ENCODE results near the gene PRKD1.

The PRKD1 gene

GRCh38 chr14:29603696-29604095, 324.0 kb downstream of the PRKD1 start:
- no peak for DNase-seq (ENCODE audit: low spot score)

- no peak for DNase-seq (ENCODE audit: low spot score)
Observed at GRCh38 chr14:29601616-29602015, 326.0 kb downstream of the PRKD1 start.

GRCh38 chr14:29587761-29588470, 339.7 kb downstream of the PRKD1 start:
- DNase-seq (ENCODE audit: low spot score), result no peak

- no peak for DNase-seq (ENCODE audit: low spot score)
Observed at GRCh38 chr14:29587046-29587445, 340.6 kb downstream of the PRKD1 start.

GRCh38 chr14:29584992-29585391, 342.7 kb downstream of the PRKD1 start:
- DNase-seq (ENCODE audit: low spot score), result no peak

GRCh38 chr14:29580763-29581162, 346.9 kb downstream of the PRKD1 start:
- DNase-seq (ENCODE audit: low spot score), result no peak

GRCh38 chr14:29579838-29580237, 347.8 kb downstream of the PRKD1 start:
- DNase-seq (ENCODE audit: low spot score), result no peak

GRCh38 chr14:29576927-29577326, 350.7 kb downstream of the PRKD1 start:
- DNase-seq (ENCODE audit: low spot score), result no peak

- no peak for DNase-seq (ENCODE audit: low spot score)
Observed at GRCh38 chr14:29569194-29569593, 358.5 kb downstream of the PRKD1 start.

- no peak for DNase-seq (ENCODE audit: low spot score)
Observed at GRCh38 chr14:29566194-29566593, 361.5 kb downstream of the PRKD1 start.

- no peak for DNase-seq (ENCODE audit: low spot score)
Observed at GRCh38 chr14:29558516-29558915, 369.1 kb downstream of the PRKD1 start.

GRCh38 chr14:29554335-29554734, 373.3 kb downstream of the PRKD1 start:
- no peak for DNase-seq (ENCODE audit: low spot score)

GRCh38 chr14:29553427-29553826, 374.2 kb downstream of the PRKD1 start:
- DNase-seq (ENCODE audit: low spot score), result no peak

- peak; percentile 14 for DNase-seq (ENCODE audit: low spot score)
Observed at GRCh38 chr14:29548948-29549370, 378.7 kb downstream of the PRKD1 start.

GRCh38 chr14:29545714-29546113, 381.9 kb downstream of the PRKD1 start:
- no peak for DNase-seq (ENCODE audit: low spot score)

- no peak for DNase-seq (ENCODE audit: low spot score)
Observed at GRCh38 chr14:29536886-29537511, 390.6 kb downstream of the PRKD1 start.

GRCh38 chr14:29529418-29529817, 398.2 kb downstream of the PRKD1 start:
- DNase-seq (ENCODE audit: low spot score), result no peak

GRCh38 chr14:29528889-29529288, 398.8 kb downstream of the PRKD1 start:
- DNase-seq (ENCODE audit: low spot score), result no peak

GRCh38 chr14:29527286-29527685, 400.4 kb downstream of the PRKD1 start:
- DNase-seq (ENCODE audit: low spot score), result no peak

Measured in activated CD4-positive, alpha-beta T cell treated with anti-CD3 and anti-CD28 coated beads, Interleukin-2, Interleukin-4, amounts not matched to agents 100 ng/mL and 50 ng/mL, durations not matched to agents 16 hours and 8 hours (primary cell).